Loucy (cell line): ENCODE data around the gene ILDR1.

Source experiments
- H2AFZ ChIP-seq: fragments of 200-600 bp; sonication (generic); 2 replicates; pipeline ENCODE4 v1.6.0; 2016; ENCODE audit warnings: antibody characterized with exemption, mild to moderate bottlenecking, low read length, moderate library complexity
- H3F3A ChIP-seq: fragments of 200-600 bp; 2 replicates; pipeline ENCODE4 v1.6.0; 2016; ENCODE audit warnings: antibody characterized with exemption, low read depth, mild to moderate bottlenecking
- H3K27me3 ChIP-seq: fragments of 200-600 bp; sonication (generic); 2 replicates; pipeline ENCODE4 v1.6.1; 2014; ENCODE audit warnings: low read length, mild to moderate bottlenecking; ENCODE audit not compliant: insufficient read depth, poor library complexity, severe bottlenecking
- H3K36me3 ChIP-seq: fragments of 200-600 bp; sonication (generic); 2 replicates; pipeline ENCODE4 v1.6.1; 2016; ENCODE audit warnings: low read length; ENCODE audit not compliant: insufficient read depth
- H3K4me1 ChIP-seq: fragments of 200-600 bp; sonication (generic); 2 replicates; pipeline ENCODE4 v1.5.1; 2014; ENCODE audit warnings: low read length, mild to moderate bottlenecking; ENCODE audit not compliant: insufficient read depth, poor library complexity, severe bottlenecking
- H3K4me2 ChIP-seq: fragments of 200-600 bp; sonication (generic); 2 replicates; pipeline ENCODE4 v1.6.0; 2014; ENCODE audit warnings: antibody characterized with exemption, low read length, low read depth, mild to moderate bottlenecking; ENCODE audit not compliant: poor library complexity, severe bottlenecking
- H3K4me3 ChIP-seq: fragments of 200-600 bp; sonication (generic); 2 replicates; pipeline ENCODE4 v1.5.1; 2014; ENCODE audit warnings: low read length, mild to moderate bottlenecking, mixed read lengths; ENCODE audit not compliant: poor library complexity, severe bottlenecking
- H3K79me2 ChIP-seq: fragments of 200-600 bp; sonication (generic); 2 replicates; pipeline ENCODE4 v1.6.1; 2014; ENCODE audit warnings: low read length; ENCODE audit not compliant: insufficient read depth
- H3K9ac ChIP-seq: fragments of 200-600 bp; sonication (generic); 2 replicates; pipeline ENCODE4 v1.6.0; 2014; ENCODE audit warnings: mild to moderate bottlenecking, low read depth, low read length, moderate library complexity; ENCODE audit not compliant: poor library complexity, severe bottlenecking
- H3K9me2 ChIP-seq: fragments of 200-600 bp; sonication (generic); replicated peaks from 2 replicates; pipeline ENCODE4 v1.6.1; 2016; ENCODE audit warnings: low read depth, low read length, mixed read lengths
- H3K9me3 ChIP-seq: fragments of 200-600 bp; sonication (generic); 2 replicates; pipeline ENCODE4 v1.6.1; 2014; ENCODE audit warnings: mild to moderate bottlenecking, antibody characterized with exemption, low read length, low read depth; ENCODE audit not compliant: insufficient read depth
- H4K20me1 ChIP-seq: fragments of 200-600 bp; sonication (generic); 2 replicates; pipeline ENCODE4 v1.6.0; 2014; ENCODE audit warnings: antibody characterized with exemption, low read length, mild to moderate bottlenecking; ENCODE audit not compliant: insufficient read depth, poor library complexity, severe bottlenecking
- CTCF ChIP-seq: fragments of 200-600 bp; sonication (generic); conservative IDR thresholded peaks from 2 replicates; pipeline ENCODE4 v1.5.1; 2014; ENCODE audit warnings: mild to moderate bottlenecking, antibody characterized with exemption, low read length
- EZH2phosphoT487 ChIP-seq: fragments of 200-600 bp; IDR thresholded peaks from 2 replicates; pipeline ENCODE4 v1.6.1; 2018; ENCODE audit warnings: antibody characterized with exemption, mild to moderate bottlenecking, moderate library complexity, borderline replicate concordance

Gene ILDR1

GRCh38 chr3:122001892-122002291 lies 20.2 kb downstream of the ILDR1 start:
- H3K9ac ChIP-seq = no peak overlapping the region
- no peaks in the 10 kb centered on the region for H3K27me3 ChIP-seq
- no peak overlapping the region for H3K4me2 ChIP-seq
- H3K36me3 ChIP-seq = no peaks in the 10 kb centered on the region
- no peak overlapping the region for H2AFZ ChIP-seq
- H4K20me1 ChIP-seq = no peaks in the 10 kb centered on the region
- H3K79me2 ChIP-seq = no peaks in the 10 kb centered on the region
- TF ChIP-seq EZH2phosphoT487 (no peak), CTCF (no peak)
- H3K4me1 ChIP-seq = peaks cover 57% of the 10 kb centered on the region
- H3K9me3 ChIP-seq = no peaks in the 10 kb centered on the region
- peaks cover 4% of the 10 kb centered on the region; the same call in 1 of the 2 replicates for H3F3A ChIP-seq
- no peaks in the 10 kb centered on the region for H3K9me2 ChIP-seq
- no peak overlapping the region for H3K4me3 ChIP-seq

DNA sequence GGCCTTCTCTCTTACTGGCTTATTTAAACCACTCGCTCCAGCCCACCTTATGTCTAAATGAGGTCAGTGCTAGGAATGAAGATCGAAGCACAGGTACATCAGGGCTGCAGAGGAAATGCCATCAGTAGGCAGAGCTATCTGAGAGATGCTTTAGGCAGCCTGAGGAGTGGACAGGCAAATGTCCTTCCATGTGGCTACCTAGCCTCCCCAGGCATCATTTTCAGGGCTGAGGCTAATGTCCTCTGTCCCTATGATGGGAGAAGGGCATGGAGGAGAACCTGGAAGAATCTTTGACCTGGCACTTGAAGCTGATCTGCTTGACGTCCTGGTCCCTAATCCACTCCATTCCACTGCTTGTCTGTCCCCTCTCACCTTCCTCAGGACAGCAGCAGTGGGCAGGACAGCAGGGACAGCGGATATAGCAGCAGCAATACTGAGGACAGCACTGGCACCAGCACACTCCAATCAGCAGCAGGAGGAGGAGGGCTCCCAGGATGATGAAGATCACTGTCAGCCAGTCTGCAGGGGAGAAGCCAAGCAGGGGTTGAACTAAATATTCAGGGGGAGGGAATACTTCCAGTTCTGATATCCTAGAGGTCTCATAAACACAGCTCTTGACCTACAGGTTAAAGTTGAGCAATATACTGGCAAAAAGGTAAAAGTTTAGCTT lies 21.0 kb downstream of the ILDR1 start:
- Histone ChIP-seq H3K9me2 (no peaks in the 10 kb centered on the region), H3K9me3 (no peaks in the 10 kb centered on the region), H3K4me2 (no peak overlapping the region), H3K9ac (no peak overlapping the region), H3K4me1 (peaks cover 63% of the 10 kb centered on the region), H3K79me2 (no peaks in the 10 kb centered on the region), H3F3A (peaks cover 4% of the 10 kb centered on the region; the same call in 1 of the 2 replicates), H3K27me3 (no peaks in the 10 kb centered on the region), H4K20me1 (no peaks in the 10 kb centered on the region), H3K36me3 (no peaks in the 10 kb centered on the region), H2AFZ (peak overlapping the region; percentile 63; the same call in 1 of the 2 replicates), H3K4me3 (no peak overlapping the region)
- no peak for TF ChIP-seq EZH2phosphoT487
- TF ChIP-seq CTCF = no peak

- Histone ChIP-seq H3F3A (peaks cover 4% of the 10 kb centered on the region; the same call in 1 of the 2 replicates), H3K4me3 (no peak overlapping the region), H3K4me2 (no peak overlapping the region), H3K27me3 (no peaks in the 10 kb centered on the region), H2AFZ (no peak overlapping the region), H3K4me1 (peaks cover 73% of the 10 kb centered on the region), H3K9me2 (no peaks in the 10 kb centered on the region), H3K9ac (no peak overlapping the region), H4K20me1 (no peaks in the 10 kb centered on the region), H3K9me3 (no peaks in the 10 kb centered on the region), H3K79me2 (no peaks in the 10 kb centered on the region), H3K36me3 (no peaks in the 10 kb centered on the region)
- no peak for TF ChIP-seq CTCF
- TF ChIP-seq EZH2phosphoT487 = no peak
These were observed 22.1 kb downstream of the ILDR1 start for GRCh38 chr3:121999931-122000330.
